ENCODE measurements around the gene ELOVL2.

DNA sequence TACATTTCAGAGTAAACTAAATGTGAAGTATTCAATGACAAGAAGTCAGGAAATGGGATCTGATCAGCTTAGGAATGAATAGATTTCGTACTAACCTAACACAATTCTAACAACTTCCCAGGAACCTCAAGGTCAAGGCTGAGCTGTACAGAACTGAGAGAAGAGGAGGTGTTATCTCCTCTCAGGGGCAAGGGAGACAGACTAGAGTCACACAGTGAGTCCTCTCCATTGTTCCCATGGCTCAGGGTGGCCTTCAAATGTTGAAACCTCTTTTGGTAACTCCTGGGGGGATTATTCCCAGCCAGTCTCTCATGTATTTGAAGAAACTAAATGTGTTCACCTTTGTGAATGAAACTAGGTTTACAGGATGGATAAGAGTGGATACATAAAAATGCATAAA is 27.7 kb downstream of the ELOVL2 start:
- TF ChIP-seq, protein P1, sequence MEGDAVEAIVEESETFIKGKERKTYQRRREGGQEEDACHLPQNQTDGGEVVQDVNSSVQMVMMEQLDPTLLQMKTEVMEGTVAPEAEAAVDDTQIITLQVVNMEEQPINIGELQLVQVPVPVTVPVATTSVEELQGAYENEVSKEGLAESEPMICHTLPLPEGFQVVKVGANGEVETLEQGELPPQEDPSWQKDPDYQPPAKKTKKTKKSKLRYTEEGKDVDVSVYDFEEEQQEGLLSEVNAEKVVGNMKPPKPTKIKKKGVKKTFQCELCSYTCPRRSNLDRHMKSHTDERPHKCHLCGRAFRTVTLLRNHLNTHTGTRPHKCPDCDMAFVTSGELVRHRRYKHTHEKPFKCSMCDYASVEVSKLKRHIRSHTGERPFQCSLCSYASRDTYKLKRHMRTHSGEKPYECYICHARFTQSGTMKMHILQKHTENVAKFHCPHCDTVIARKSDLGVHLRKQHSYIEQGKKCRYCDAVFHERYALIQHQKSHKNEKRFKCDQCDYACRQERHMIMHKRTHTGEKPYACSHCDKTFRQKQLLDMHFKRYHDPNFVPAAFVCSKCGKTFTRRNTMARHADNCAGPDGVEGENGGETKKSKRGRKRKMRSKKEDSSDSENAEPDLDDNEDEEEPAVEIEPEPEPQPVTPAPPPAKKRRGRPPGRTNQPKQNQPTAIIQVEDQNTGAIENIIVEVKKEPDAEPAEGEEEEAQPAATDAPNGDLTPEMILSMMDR (optimal IDR thresholded peaks at IDR 0.05 in 1 of 3, IDR thresholded peaks at IDR 0.05 in 1 of 3, conservative IDR thresholded peaks at IDR 0.05 in 1 of 3; ENCODE audit: extremely low read depth in 1 of 3, insufficient read depth in 2 of 3, low read length in 3 of 3) = no peak
- TF ChIP-seq EZH2 (IDR thresholded peaks at IDR 0.05; ENCODE audit: low read length) = no peak
